Endothelial cell of coronary artery (primary cell): ENCODE results near the gene CCL27. TPM values are rescaled to one million over a fixed set of nuclear protein-coding genes. Genes with fewer than 3 reads are reported as not detected.

ENCODE experiments used
- total RNA-seq: library from RNA; depleted of rRNA; stranded (reverse); fragments of >200 nt; gene quantifications from 2 replicates; pipeline ENCODE4 v1.2.3, GENCODE V29; 2014

The CCL27 gene, protein sequence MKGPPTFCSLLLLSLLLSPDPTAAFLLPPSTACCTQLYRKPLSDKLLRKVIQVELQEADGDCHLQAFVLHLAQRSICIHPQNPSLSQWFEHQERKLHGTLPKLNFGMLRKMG
- not detected in 2 replicates for total RNA-seq

DNA sequence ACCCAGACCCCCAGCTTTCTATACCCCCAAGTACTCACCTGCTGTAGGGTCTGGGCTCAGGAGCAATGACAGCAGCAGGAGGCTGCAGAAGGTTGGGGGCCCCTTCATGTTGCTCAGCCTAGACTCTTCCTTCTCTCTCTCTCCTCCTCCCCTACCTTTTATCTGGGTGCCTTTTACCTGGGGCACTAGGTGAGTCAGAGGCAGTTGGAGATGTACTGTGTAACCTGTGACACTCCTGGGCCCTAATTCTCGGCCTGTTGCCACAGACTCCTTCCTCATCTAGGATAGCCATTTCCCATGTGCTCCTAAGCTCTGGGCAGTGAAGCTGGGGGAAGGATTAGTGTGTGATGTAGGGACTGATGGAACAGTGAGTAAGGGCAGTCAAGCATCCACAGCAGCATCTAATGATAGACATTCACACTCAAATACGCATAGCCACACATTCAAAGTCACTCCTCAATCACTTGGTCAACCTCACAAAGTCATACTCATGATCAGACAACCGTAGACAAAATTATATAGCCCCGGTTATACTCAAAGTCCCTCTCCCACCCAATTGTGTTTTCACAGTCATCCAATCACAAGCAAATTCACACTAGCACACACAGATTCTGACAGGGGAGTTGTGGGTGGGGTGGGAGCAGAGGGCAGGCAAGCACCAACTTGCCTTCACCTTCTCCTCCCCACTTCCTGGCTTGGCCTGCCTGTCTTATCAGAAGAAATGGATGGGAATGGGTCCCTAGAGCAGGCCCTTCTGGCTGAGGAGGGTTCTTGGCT, at the start of gene CCL27:
CCL27 (minus strand) TSS at position 132 of the 777 bp plus-strand sequence; CDS start at position 108, 24 bp downstream.

DNA sequence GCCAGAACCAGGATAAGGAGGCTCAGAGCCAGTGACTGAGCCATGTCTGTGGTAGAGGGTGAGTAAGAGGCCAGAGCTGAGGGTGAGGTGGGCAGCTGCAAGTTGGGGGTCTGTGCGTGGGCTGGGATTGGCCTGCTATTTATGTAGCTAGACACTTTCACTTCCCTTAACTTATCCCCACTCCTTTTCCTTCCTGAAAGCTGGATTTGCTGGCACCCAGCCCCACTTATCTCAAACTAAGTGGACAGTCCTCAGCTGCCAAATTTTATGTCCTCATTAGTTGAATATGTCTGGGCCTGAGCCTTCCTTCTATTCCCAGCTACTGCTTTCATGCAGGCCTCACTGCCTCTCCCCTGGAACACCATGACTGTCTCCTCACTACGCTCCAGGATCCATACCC, 47.6 kb upstream of the CCL27 start, which contains the start of gene CCL21:
CCL21 (minus strand) TSS at position 114 of the 400 bp plus-strand sequence; CDS start at position 44, 70 bp downstream.

DNA sequence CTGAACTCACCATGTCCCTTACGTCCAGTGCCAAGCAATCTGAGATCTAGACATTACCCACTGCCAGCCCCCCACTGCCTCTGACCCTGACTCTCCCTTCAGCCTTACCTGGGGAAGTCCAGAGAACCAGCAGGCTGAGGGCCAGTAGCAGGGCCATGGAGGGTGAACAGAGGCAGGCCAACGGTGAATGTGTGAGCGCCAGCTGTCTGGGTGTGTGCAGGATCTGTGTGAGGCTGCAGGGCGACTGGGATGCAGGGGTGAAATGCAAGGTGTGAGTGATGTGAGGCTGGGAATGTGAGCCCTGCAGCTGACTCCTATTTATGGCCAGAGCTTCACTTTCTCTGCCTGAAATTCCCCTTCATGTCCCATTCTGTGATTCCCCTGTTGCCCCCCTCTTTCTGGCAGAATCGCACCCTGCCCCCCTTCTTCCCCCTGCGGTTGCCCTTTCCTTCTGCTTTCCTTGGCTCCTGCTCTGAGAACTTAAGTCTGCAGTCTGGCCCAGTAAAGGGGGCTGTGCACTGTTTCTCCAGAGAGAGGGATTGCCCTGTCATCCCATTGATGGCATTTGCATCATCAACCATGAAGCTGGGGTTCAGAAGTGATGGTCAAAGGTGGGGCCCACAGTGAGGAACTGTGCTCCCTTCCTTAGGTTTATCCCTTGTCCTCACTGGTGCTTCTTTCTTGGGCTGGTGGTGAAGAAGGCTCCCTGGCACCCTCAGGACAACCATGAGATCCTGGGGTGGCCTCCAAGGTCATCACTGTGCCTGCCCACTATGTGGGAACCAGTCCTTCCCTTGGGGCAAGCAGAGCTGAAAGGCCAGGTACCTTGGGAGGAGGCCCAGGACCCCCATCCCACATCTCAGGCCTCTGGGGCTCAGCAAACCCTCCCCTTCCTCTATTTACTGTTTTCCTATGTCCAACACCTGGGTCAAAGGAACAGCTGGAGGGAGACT, 28.8 kb upstream of the CCL27 start, which contains the start of gene CCL19:
CCL19 (minus strand) TSS at position 294 of the 953 bp plus-strand sequence; CDS start at position 157, 137 bp downstream.

DNA sequence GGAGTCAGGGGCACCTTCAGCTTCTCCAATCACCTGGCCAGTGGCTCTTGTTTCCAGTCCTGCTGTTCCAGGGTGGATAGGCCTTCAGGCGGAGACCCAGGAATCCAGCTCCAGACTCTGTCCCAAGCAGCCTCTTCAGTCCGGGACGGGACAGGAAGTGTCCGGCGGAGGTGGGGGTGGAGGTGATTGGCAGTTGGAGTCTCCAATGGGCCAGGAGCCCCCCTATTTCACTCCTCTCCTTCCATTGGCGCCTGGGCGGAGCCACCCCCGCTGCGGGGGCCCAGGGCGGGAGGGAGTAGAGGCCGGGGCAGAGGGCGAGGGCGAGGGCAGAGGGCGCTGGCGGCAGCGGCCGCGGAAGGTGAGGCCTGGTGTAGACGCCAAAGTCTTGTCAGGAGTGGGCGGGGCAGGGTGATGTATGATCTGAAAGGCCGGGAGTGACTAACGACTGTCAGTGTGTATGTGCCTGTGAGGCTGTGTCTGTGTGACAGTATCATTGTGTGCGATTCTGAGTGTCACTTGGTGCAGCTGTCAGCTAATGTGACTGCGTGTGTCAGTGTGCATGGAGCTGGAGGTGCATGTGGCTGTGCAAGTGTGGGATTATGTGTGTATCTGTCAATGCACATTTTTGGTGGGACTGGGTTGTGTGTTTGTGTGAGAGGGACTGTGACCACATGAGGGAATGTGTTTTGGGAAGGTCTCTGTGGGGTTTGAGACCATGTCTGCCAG, 10.4 kb downstream of the CCL27 start, which contains the start of gene IL11RA:
IL11RA (plus strand) TSS at position 310 of the 726 bp plus-strand sequence. CDS start 3,033 bp downstream, outside the sequence.

DNA sequence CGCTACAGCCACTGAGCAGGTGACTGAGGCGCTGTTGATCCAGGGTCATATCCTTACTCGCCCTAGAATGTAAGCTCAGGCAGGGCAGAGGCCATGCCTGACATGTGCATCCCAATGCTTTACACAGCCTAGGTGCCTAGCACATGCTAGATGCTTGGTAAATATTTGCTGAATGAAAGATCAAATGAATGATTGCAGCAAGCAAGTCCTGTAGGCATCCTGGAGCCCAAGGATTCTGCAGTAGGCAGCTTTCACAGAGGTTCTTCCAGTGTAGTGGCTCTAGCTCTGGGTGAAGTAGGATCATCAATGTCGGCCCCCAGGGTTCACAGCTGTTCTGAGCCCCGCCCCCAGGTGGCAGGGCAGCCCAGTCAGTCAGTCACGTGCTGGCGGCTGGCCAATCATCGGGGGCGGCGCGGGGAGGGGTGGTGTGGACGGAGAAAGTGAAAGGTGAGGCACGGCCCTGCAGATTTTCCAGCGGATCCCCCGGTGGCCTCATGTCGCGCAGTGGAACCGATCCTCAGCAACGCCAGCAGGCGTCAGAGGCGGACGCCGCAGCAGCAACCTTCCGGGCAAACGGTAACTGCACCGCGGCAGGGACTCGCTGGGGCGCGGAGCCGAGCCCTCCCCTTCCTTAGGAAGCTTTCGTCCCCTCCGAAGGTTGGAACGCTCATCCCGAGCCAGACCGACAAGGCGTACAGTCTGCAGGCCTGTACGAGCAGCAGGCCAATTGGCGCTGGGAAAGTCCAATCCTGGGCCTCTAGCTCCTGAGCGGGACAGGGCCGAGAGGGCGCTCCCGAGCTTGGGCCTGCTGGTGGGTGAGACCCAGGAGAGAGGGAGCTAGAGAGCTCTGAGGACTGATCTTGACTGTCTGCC, 16.0 kb downstream of the CCL27 start, which contains the start of gene GALT:
GALT (plus strand) TSS at position 465 of the 873 bp plus-strand sequence; CDS start at position 495, 30 bp downstream.

DNA sequence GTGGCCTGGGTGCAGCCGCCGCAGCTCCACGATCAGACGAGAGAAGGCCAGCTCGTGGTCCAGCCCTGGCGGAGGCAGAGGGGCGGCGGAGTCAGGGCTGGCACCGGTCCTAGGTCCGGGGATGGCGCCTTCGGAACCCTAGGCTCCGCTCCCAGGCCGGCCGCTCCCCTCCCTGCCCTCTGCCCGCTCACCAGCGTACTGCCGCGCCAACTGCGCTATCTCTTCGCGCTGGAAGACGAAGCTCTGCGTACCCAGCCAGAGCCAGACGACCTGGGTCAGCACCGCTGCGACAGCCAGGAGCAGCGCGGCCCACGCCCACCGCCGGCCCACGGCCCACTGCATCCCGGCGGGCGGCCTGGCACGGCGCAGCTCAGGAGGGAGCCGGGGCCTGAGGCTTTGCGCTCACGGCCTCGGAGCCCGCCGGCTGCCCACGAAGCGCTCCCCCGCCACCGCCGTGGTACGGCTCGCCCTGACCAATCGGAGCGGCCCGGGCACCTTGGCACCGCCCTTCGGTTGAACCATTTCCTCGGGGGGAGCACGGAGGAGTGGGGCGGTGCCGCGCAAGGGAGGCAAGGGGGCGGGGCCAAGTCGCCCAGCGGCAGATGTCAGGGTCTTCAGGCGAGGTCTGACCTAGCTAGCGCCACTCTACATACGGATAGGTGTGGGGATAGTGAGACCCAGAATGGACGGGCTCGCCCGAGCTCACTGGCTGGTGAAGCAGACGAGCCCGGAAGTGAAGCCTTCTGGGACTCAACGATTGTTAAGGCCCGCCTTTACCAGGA, 24.9 kb downstream of the CCL27 start, which contains the start of gene SIGMAR1:
SIGMAR1 (minus strand) TSS at position 432 of the 782 bp plus-strand sequence; CDS start at position 342, 90 bp downstream.

DNA sequence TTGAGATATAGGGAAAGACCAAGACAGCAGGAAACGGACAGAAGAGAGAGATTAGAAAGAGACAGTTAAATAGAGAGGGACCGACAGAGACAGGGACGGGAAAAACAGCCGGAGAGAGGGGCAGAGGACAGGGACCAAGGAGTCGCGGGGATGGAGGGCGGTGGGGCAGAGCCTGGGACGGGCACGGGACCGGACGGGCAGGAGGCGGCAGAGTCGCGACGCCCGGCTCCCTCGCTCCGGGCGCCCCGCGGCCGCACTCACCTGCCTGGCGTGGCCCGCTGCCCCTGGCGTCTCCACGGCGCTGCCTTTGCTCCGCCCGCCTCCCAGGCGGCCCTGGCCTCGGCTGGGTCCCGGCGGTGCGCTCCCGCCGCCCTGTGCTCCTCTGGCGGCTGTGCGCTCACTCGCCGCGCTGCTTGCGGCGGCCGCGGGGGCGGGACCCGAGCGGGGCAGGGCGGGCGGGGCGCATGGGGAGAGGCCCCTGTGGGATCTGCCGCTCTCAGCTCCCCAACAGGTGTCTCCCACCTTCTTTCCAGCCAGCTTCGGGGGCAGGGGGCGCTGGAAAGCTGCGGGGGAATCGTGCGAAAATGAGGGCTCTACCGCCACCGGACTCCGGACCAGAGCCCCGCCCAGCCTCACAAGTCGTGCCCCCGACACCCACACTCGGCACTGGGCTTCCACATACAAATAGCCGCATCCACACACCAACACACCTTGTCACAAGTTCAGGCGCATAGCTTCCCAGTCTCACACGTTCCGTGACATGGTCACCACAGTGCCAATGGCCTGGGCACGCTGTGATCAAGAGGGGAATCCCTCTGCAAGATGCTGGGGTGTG, 33.6 kb downstream of the CCL27 start, which contains the start of gene ARID3C:
ARID3C (minus strand) TSS at position 411 of the 835 bp plus-strand sequence. CDS start 1,052 bp downstream, outside the sequence.

DNA sequence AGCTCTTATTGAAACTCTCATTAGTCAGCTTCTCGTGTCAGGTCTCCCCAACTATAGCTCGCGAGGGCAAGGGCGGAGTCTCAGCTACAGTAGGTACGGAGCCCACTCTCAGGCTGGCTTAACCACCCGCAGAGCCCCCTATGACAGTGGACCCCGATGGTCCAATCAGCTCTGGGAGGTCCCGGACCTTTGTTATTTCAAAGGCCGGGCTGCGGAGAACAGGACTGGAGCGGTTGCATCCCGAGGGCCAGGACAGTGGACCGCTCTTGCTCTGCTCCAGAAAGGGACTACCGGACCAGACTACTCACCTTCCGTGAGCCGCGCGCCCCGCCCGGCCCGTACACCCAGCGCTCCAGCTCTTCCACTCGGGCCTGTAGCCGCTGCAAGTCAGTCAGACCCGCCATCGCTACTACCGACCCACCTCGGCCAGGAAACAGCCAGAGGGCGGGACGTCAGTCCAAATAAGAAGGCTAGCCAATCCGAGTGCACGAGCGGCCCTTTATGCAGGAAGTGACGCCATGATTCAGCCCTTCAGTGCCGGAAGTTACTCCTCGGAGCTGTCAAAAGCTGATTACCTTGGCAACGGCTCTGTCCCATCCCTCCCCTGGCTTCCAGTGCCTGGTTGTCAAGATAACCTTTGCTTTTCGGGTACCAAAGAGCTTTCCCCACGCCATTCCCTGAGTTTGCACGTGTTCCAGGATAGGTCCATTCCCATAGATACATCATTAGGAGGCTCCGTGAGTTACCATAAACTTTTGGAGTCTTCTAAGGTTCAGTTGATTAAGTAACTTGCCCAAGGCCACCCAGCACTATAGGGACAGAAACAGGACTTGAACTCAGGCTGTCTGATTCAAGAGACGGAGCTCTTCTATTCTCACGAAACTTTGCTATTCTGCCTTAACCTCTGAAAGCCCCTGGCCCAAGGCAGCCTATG, 42.1 kb downstream of the CCL27 start, which contains the start of gene DCTN3:
DCTN3 (minus strand) TSS at position 435 of the 934 bp plus-strand sequence; CDS start at position 404, 31 bp downstream.

Other genes starting within 250 kb of the CCL27 start
- 12.2 and 16.9 TPM in 2 replicates for gene FAM219A, start 204.1 kb downstream of the CCL27 start, total RNA-seq
- 0.45 TPM in 1 of 2 replicates, not detected in the other for gene DNAI1, start 203.9 kb downstream of the CCL27 start, total RNA-seq
- gene ENHO, start 139.7 kb downstream of the CCL27 start, total RNA-seq = 0.09 TPM in 1 of 2 replicates, not detected in the other
- not detected in 2 replicates for gene CNTFR, start 72.9 kb downstream of the CCL27 start, total RNA-seq
- 18.0 and 20.8 TPM in 2 replicates for gene RPP25L, start 50.6 kb downstream of the CCL27 start, total RNA-seq
- gene DCTN3, start 42.2 kb downstream of the CCL27 start, total RNA-seq = 85.8 and 103 TPM in 2 replicates
- gene ARID3C, start 33.6 kb downstream of the CCL27 start, total RNA-seq = 0.09 TPM in 2 replicates
- 41.1 and 46.3 TPM in 2 replicates for gene SIGMAR1, start 24.9 kb downstream of the CCL27 start, total RNA-seq
- gene GALT, start 16.0 kb downstream of the CCL27 start, total RNA-seq = 17.2 and 30.2 TPM in 2 replicates
- 4.8 and 7.1 TPM in 2 replicates for gene IL11RA, start 10.5 kb downstream of the CCL27 start, total RNA-seq
- gene CCL19, start 28.6 kb upstream of the CCL27 start, total RNA-seq = not detected in 2 replicates
- not detected in 2 replicates for gene CCL21, start 47.5 kb upstream of the CCL27 start, total RNA-seq